ENCODE results near the gene C11orf91.

Gene C11orf91

DNA sequence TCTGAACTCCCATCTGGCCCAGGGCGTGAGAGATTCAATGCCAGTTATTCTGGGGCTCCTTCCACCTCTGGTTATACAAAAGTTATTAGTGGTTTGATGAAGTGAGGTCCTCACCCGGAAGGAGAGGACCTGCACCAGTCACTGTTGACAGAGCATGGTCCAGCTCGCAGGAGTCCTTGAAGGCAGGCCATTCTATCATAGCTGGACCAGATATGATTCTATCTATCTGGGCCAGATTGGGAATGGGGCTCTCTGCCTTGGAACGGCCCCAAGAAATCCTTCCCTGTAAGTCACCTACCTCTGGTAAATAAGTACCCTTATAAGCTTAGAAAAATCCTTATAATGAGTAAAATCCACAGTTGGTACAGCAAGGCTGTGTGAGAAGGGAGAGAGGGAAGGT is 50.7 kb downstream of the C11orf91 start:
- DNase-seq = no peak
- peaks cover 17% of the 10 kb centered on the region for H3K4me1 Mint-ChIP-seq
- H3K36me3 Mint-ChIP-seq (ENCODE audit: low read depth) = peaks cover 5% of the 10 kb centered on the region
- TF ChIP-seq, protein P1, sequence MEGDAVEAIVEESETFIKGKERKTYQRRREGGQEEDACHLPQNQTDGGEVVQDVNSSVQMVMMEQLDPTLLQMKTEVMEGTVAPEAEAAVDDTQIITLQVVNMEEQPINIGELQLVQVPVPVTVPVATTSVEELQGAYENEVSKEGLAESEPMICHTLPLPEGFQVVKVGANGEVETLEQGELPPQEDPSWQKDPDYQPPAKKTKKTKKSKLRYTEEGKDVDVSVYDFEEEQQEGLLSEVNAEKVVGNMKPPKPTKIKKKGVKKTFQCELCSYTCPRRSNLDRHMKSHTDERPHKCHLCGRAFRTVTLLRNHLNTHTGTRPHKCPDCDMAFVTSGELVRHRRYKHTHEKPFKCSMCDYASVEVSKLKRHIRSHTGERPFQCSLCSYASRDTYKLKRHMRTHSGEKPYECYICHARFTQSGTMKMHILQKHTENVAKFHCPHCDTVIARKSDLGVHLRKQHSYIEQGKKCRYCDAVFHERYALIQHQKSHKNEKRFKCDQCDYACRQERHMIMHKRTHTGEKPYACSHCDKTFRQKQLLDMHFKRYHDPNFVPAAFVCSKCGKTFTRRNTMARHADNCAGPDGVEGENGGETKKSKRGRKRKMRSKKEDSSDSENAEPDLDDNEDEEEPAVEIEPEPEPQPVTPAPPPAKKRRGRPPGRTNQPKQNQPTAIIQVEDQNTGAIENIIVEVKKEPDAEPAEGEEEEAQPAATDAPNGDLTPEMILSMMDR (IDR thresholded peaks at IDR 0.05) = no peak
- no peak overlapping the region for H3K4me3 Mint-ChIP-seq
- H3K9me3 Mint-ChIP-seq = no peaks in the 10 kb centered on the region
- H3K27ac Mint-ChIP-seq = no peak overlapping the region
- peaks cover 4% of the 10 kb centered on the region for H3K27me3 Mint-ChIP-seq (ENCODE audit: low read depth, poor library complexity)

Data from nephron progenitor cell (in vitro differentiated cells).